A549 (cell line): ENCODE data around the gene AIP.

Source experiments
- CEBPB ChIP-seq, 2 experiments: fragments of >200 bp in 1 of 2; sonication (Bioruptor Twin) in 1 of 2; formaldehyde crosslinking in 1 of 2; IDR thresholded peaks; 2 replicates each; pipeline ENCODE4 v1.6.1; 2012 to 2016
- CHD2 ChIP-seq: fragments of 150-350 bp; IDR thresholded peaks from 2 replicates; pipeline ENCODE4 v1.6.1; 2014; ENCODE audit warnings: low read length; ENCODE audit not compliant: partially characterized antibody
- FOSL2 ChIP-seq, 2 experiments: fragments of 450-650 bp in 1 of 2; fragments of >200 bp in 1 of 2; sonication (Bioruptor Twin) in 1 of 2; formaldehyde crosslinking; IDR thresholded peaks; 2 replicates each; pipeline versions ENCODE4 v1.5.0 to v1.6.1; 2016 to 2020; ENCODE audit warnings: mild to moderate bottlenecking in 1 of 2, moderate library complexity in 1 of 2
- JUNB ChIP-seq: fragments of >200 bp; sonication (Bioruptor Twin); formaldehyde crosslinking; IDR thresholded peaks from 2 replicates; pipeline ENCODE4 v1.6.1; 2016
- POLR2A ChIP-seq: IDR thresholded peaks from 2 replicates; pipeline ENCODE4 v1.6.1; 2012; ENCODE audit warnings: mild to moderate bottlenecking, low read length
- RFX5 ChIP-seq: fragments of 450-650 bp; IDR thresholded peaks from 2 replicates; pipeline ENCODE4 v1.7.1; 2014; ENCODE audit warnings: antibody characterized with exemption, mild to moderate bottlenecking, moderate library complexity
- SMC3 ChIP-seq: fragments of >200 bp; sonication (Bioruptor Twin); formaldehyde crosslinking; IDR thresholded peaks from 3 replicates; pipeline ENCODE4 v1.6.1; 2018; ENCODE audit warnings: inconsistent platforms
- TF ChIP-seq, protein P1 (sequence below): fragments of 200-600 bp; sonication (generic); IDR thresholded peaks from 2 replicates; pipeline ENCODE4 v1.6.1; 2016; ENCODE audit warnings: antibody characterized with exemption, mild to moderate bottlenecking, moderate library complexity
- TF ChIP-seq, protein P2 (sequence below): fragments of >200 bp; sonication (Bioruptor Twin); formaldehyde crosslinking; IDR thresholded peaks from 3 replicates; pipeline ENCODE4 v1.5.1; 2016
- TF ChIP-seq, protein P3 (sequence below): IDR thresholded peaks from 2 replicates; pipeline ENCODE4 v1.6.1; 2012

DNA sequence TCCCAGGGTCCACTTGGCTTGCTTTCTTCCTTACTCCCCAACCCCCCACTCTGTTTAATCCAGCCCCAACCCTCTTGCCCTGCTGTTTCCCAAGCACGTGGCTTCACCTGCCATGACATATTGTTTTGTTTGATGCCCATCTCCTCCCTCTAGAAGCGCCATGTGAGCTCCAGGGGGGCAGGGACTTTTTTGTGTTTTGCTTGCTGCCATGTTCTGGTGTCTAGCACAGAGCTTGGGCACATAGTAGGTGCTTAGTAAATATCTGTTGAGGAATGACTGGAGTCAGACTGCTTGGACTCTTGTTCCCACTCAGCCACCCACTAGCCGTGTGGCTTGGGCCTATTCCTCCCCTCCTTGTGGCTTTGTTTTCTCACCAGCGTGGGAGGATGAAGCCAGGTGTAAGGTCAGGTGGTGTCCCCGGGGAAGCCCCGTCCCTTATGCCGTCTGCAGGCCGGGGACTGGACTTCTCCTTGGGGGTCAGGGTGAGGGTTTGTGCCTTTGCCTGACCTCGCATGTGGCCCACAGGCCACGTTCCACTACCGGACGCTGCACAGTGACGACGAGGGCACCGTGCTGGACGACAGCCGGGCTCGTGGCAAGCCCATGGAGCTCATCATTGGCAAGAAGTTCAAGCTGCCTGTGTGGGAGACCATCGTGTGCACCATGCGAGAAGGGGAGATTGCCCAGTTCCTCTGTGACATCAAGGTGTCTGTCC, 3.8 kb downstream of the AIP start:
- TF ChIP-seq JUNB (no peak), POLR2A (no peak), SMC3 (no peak), RFX5 (no peak), CHD2 (no peak), FOSL2 (IDR thresholded peaks at IDR 0.05) (no peak), FOSL2 (CRISPR knock-in tag; IDR thresholded peaks at IDR 0.05) (no peak), CEBPB (IDR thresholded peaks at IDR 0.05) (no peak)
- TF ChIP-seq, protein P1, sequence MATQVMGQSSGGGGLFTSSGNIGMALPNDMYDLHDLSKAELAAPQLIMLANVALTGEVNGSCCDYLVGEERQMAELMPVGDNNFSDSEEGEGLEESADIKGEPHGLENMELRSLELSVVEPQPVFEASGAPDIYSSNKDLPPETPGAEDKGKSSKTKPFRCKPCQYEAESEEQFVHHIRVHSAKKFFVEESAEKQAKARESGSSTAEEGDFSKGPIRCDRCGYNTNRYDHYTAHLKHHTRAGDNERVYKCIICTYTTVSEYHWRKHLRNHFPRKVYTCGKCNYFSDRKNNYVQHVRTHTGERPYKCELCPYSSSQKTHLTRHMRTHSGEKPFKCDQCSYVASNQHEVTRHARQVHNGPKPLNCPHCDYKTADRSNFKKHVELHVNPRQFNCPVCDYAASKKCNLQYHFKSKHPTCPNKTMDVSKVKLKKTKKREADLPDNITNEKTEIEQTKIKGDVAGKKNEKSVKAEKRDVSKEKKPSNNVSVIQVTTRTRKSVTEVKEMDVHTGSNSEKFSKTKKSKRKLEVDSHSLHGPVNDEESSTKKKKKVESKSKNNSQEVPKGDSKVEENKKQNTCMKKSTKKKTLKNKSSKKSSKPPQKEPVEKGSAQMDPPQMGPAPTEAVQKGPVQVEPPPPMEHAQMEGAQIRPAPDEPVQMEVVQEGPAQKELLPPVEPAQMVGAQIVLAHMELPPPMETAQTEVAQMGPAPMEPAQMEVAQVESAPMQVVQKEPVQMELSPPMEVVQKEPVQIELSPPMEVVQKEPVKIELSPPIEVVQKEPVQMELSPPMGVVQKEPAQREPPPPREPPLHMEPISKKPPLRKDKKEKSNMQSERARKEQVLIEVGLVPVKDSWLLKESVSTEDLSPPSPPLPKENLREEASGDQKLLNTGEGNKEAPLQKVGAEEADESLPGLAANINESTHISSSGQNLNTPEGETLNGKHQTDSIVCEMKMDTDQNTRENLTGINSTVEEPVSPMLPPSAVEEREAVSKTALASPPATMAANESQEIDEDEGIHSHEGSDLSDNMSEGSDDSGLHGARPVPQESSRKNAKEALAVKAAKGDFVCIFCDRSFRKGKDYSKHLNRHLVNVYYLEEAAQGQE = no peak
- TF ChIP-seq, protein P2, sequence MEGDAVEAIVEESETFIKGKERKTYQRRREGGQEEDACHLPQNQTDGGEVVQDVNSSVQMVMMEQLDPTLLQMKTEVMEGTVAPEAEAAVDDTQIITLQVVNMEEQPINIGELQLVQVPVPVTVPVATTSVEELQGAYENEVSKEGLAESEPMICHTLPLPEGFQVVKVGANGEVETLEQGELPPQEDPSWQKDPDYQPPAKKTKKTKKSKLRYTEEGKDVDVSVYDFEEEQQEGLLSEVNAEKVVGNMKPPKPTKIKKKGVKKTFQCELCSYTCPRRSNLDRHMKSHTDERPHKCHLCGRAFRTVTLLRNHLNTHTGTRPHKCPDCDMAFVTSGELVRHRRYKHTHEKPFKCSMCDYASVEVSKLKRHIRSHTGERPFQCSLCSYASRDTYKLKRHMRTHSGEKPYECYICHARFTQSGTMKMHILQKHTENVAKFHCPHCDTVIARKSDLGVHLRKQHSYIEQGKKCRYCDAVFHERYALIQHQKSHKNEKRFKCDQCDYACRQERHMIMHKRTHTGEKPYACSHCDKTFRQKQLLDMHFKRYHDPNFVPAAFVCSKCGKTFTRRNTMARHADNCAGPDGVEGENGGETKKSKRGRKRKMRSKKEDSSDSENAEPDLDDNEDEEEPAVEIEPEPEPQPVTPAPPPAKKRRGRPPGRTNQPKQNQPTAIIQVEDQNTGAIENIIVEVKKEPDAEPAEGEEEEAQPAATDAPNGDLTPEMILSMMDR = no peak
- TF ChIP-seq, protein P3, sequence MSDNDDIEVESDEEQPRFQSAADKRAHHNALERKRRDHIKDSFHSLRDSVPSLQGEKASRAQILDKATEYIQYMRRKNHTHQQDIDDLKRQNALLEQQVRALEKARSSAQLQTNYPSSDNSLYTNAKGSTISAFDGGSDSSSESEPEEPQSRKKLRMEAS = no peak
